DMS 273 (cell line): ENCODE data around the gene ORC3.
"Not testable (repeated sequence)": the region's sequence is repeated elsewhere in the genome, so short reads cannot be mapped to it uniquely, and the experiment has no call there.

Source experiments
- DNase-seq: peaks from one replicate; lab custom pipeline; 2025; ENCODE audit not compliant: unreplicated experiment; lab: John Stamatoyannopoulos, UW

ORC3 gene

DNA sequence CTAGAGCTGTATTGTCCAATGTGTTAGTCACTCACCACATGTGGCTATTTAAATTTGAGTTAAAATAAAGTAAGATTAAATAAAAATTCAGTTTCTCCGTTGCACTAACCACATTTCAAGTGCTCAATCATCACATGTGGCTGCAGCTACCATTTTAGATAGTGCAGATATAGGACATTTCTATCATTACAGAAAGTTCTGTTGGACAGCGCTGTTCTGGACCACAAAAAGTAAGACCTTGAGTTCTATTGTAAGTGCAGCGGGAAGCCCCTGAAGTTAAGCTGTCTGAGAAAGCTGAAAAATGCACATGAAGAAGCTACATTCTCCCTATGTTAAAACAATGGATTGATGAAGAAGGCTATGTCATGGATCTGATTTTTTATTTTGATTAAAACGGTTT lies 1.1 kb downstream of the ORC3 start:
- DNase-seq: no peak

DNA sequence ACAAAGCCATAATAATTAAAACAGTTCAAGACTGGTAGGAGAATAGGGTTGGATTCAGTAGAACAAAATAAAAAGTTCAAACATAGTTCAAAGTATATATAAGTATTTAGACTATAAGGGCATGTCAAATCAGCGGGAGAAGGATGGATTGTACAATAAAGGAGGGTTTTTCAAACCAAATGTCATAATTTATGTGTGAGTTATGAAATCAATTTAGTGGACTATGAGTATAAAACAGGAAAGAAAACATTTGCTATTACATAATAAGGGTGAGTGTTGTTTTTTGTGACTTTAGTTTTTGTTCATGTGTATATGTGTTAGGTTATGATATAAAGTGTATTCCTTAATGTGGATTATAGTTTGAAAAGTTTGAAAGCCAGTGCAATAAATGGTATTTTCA lies 10.6 kb downstream of the ORC3 start:
- DNase-seq: no peak

DNA sequence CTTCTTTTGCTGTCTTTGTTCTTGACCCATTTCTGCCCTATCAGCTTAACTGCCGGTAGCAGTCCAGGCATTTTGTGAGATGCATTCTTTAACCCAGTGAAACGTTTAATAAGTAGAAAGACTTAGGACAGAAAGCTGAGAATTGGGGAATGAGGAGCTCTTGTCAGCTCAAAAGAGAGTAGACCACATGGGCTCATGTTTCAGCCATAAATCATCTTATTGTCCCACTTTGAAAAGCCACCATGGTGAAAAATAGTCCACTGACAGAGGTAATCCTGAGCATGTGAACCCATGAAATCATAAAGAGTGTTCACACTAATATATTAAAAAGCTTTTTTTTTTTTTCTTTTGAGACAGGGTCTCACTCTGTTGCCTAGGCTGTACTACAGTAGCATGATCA lies 16.3 kb downstream of the ORC3 start:
- DNase-seq: no peak

DNA sequence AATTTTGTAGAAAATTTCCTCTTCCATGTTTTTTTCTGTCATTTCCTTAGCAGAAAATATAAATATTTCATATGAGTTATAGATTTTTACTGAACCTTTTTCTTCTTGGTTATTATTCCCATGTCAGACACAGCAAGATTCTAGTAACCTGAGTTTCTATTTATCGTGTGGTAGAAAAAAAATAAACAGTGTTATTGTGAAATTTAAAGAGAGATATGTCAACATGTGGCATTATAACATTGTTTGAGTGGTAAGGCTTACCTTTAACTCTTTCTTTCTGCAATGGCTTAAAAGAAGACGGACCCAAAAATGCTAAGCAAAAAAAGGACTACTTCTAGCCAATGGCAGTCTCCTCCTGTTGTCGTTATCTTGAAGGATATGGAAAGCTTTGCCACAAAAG lies 18.9 kb downstream of the ORC3 start:
- no peak for DNase-seq

DNA sequence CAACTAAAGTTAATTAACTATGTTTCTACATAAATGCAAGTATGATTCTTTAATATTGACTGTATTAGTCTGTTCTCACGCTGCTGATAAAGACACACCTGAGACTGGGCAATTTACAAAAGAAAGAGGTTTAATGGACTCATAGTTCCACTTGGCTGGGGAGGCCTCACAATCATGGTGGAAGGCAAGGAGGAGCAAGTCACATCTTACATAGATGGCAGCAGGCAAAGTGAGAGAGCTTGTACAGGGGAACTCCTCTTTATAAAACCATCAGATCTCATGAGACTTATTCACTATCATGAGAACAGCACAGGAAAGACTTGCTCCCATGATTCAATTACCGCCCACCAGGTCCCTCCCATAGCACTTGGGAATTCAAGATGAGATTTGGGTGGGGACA lies 23.1 kb downstream of the ORC3 start:
- not testable (repeated sequence) for DNase-seq

DNA sequence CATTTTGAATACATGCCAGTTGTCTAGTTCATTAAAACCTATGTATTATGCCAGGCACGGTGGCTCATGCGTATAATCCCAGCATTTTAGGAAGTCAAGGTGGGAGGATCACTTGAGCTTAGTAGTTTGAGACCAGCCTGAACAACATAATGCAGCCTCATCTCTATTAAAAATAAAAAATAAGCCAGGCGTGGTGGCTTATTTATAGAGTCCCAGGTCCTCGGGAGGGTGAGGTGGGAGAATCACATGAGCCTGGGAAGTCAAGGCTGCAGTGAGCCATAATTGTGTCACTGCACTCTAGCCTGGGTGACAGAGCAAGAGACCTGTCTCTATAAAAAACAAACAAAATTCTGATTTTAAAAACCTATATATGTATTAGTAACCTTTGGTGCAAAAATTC lies 27.5 kb downstream of the ORC3 start:
- no peak for DNase-seq

DNA sequence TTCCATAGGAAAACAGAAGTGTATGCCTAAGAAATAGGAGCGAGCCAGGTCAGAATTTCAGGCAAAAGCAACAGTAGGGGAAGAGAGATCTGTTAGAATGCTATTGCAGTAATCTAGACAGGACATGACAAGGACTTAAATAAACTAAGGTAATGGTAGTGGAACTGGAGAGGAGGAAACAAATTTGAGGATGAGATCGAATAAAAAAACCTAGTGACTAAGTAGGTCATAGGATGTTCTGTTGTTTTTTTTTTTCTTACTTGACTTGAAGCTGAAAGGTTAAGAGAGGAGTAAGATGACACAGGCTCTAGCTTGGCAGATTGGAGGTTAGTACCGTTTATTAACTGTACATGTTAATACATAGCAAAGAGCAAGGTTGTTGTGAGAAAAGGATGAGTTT lies 28.6 kb downstream of the ORC3 start:
- no peak for DNase-seq

DNA sequence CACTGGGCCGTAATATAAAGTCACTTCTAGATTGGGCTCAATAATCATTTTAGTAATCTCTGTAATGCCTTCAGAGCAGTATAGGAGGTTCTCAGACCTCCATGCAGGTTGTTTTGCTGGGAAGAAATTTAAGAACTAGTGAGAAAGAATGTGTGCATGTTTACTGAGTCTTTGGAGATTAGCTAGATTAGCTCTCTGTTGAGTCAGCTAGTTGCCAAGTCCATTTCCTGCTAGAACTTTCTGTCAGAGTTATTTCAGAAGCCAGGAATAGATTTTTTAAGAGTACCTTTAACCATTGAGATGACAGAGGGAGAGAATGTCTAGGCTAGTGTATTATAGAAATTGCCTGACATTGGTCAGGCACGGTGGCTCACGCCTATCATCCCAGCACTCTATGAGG lies 33.3 kb downstream of the ORC3 start:
- no peak for DNase-seq

DNA sequence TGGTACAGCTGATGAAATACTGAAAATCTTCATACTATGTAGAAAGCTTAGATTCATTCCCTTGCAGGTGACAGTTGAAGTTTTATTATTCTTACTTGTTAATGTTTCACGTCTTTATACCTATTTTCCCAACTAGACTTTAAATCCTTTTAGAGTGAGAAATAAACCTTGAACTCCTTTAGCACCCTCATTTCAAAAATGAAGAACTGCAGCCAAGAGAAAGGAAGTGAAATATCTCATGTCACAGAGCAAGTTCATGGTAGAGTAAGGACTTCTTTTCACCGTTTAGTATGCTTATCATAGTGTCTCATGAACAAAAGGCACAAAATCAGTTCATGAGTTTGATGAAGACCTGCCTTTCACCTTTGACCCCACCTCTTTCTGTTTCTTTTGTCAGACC lies 38.5 kb downstream of the ORC3 start:
- DNase-seq: no peak

DNA sequence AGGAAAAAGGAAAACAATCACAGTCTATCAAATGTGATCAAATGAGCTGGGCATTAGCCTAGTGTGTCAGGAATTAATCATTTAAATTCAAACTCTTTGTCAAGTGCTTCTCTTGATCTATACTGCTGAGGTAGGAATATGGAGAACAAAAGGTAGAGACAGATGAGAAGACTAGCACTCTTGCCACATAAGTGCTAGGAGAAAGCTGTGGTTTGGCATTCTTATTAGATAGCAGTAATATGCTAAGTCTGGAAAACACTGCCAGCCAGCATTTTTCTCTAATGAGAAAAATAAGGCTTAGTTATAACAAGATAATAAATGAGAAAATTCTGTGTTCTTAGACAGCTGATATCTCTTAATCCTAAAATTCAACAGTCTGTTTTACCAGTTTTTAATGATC lies 38.9 kb downstream of the ORC3 start:
- no peak for DNase-seq

DNA sequence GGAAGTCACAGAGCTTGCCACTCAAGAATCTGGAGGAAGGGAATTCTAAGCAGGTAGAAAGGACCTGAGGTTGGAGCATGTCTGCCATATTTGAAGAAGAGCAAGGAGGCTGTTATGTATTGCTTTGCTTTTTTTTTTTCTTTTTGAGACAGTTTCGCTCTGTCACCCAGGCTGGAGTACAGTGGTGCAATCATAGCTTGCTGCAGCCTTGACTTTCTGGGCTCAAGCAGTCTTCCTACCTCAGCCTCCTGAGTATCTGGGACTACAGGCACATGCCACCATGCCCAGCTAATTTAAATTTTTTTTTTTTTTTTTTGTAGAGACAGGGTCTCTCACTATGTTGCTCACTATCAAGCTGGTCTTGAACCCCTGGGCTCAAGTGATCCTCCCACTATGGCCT lies 40.8 kb downstream of the ORC3 start:
- DNase-seq: no peak

DNA sequence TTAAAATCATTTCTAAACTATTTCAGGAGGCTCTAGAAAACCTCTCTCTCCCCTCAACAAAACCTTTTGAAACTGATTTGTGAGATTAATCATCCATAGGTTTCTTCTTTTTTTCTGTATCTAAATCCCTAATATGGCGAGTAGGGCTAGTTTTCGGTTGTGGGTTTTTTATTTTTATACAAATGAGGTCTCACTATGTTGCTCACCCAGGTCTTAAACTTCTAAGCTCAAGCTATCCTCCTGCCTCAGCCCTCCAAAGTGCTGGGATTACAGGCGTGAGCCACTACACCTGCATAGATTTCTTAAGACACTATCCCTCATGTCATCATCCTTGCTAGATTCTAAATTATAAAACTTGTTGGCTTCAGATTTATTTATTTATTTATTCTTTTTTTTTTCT lies 43.9 kb downstream of the ORC3 start:
- no peak for DNase-seq

DNA sequence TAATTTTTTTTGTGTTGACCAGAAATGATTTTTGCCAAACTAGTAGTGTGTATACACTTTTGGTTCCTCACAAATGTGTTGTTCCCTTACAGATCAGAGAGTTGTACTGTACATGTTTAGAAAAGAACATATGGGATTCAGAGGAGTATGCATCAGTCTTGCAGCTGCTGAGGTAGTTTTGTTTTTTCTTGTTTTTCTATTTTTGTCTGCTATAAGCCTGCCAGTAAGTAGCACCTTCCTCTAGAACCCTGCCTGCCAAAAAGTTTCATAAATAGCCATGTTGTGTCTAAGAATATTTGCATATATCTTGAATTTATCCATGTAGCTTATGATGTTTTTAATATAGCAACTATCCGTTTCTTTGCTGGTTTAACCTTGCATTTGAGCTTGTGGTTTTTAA lies 46.4 kb downstream of the ORC3 start:
- no peak for DNase-seq

DNA sequence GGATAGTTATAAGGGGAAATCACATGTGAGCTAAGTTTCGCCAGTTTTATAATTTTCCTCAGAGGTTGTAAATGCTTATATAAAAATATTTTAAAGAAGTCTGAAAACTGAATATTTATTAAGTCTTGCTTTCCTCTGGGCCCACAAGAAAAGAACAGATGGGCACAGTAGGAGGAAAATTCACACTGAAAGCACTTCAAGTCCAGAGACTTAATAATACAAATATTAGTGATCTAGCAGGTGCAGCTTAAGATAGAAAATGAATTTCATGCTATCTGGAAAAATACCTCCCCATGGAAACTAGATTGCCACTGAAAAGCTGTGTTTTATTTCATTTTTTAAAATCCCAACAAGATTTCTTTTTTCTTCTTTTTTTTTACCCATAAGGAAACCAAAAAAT lies 47.2 kb downstream of the ORC3 start:
- DNase-seq: no peak

DNA sequence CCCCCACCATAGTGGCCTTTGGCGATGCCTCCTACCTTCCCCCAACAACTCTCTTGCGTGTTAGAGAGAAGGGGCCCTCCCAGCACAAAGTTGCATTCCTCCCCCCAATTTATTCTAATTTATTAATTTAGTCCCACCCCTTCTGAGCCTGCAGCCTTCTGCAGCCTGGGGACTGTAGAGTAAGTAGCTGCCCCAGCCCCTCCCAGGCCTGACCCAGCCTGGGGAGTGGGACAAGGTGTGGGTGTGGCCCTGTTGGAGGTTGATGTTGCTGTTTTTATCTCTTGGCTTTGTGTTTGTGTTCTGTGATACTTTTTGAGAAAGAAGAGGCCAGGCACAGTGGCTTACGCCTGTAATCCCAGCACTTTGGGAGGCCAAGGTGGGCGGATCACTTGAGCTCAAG lies 49.4 kb downstream of the ORC3 start:
- DNase-seq: no peak

DNA sequence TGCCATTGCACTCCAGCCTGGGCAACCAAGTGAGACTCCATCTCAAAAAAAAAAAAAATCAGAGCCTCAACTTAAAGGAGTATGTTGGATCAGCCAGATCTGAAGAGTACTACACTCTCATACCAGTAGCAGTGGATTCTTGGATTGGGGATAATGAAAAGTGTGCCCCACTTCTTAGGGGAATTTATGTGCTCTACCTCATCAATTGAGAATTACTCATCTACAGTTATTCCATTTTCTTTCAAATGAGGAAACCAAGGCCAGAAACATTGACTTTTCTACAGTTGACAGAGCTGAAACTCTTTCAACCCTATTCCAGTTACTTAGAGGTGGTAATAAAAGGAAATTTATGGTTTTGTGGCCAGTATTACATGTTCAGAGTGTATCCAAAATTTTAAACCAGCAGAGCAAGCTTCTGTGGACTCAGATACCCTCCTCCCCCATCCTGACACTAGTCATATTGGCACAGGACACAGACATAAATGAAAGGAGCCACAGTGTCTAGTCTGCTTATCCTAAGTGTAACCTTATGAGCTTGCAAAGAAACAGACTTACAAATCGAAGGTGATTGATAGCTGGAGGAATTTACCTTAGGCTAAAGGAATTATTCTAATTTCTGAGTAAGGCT lies 51.2 kb downstream of the ORC3 start:
- no peak for DNase-seq

DNA sequence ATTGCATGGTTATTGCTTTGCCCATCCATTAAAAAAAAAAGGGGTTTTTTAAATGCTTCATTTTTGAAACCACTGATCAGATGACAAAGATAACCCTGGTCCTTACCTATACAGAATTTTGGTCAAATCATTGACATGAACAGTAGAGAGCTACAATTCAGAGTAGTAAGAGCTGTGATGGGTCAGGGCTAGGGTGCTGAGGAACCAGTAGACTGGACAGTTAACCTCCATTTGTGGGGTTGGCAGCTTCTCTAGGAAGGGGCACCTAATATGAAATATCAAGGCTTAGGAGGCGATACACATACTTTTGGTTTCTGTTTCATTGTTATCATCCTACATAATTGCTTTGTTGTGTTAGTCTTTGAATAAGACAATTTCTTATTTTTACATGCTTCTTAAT lies 55.1 kb downstream of the ORC3 start:
- DNase-seq: no peak

DNA sequence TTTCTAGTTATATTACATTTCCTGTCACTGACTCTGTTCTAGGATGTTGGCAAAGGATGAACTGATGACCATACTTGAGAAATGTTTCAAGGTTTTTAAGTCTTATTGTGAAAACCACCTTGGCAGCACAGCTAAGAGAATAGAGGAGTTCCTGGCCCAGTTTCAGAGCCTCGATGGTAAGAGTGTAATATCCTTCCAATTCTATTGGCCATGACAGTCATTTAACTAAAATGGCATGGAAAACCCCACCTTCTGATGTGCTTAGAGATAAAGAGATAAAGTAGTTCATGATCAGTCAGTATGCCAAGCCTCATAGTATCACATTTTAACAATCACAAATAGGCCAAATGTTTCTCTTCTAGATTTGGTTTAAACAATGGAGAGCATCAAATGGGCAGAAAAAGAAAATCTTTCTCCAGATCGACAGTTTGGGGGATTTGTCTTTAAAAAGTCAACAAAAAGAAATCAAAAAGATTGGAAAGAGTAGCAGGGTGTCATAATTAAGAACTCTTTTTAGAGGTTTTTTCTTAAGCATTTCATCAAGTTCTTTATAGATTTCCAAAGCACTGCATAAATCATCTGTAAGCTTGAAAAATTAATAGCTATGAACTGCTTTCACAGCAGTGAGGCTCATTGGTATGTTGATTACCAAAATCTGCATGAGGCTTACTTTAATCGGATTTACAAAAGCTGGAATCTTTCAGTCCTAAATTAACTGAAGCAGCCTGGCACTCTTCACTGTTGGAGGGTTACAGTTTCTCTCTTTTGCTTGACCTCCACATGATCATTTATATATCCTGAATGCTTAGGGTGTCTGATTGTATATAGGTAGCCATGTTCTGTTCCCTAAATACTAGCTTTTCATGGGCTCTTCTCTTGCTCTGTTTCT lies 63.4 kb downstream of the ORC3 start:
- DNase-seq: no peak

DNA sequence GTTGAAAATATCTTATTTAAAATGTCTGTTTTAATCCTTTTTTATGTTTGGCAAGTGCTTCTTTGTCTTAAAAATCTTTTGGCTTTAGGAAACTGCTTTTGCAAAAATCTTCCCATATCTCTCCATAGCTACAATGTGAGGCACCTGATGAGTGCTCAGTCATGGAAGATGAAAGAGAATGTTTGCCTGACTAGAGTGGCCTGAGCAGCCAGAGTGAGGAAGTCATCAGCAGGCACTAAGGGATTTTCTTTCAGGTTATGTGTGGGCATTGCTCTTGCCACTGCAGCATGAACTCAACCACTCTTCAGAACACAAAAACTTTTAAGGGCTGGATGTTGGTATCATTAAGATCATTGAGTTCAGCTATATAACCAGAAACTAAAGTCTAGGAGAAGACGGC lies 64.2 kb downstream of the ORC3 start:
- DNase-seq: no peak

DNA sequence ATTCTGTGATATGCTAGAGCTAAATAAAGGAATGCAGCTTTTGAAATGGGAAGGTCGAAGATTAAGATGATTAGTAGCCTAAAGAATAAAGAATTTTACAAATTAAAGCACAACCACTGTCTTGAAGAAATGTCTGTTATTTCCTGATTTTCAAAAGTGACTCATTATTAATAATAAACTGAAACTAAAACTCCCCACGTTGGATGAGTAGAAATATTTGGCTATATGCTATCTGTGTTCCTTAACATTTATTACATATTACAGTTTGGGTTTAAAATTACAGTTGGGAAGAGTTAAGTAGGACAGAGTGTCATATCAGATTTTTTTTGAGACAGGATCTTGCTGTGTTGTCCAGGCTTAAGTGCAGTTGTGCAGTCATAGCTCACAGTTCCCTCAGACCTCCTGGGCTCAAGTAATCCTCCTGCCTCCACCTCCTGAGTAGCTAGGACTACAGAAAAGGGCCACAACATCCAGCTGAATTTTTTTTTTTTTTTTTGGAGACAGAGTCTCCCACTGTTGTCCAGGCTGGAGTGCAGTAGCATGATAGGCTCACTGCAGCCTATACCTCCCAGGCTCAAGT lies 65.0 kb downstream of the ORC3 start:
- DNase-seq: no peak

DNA sequence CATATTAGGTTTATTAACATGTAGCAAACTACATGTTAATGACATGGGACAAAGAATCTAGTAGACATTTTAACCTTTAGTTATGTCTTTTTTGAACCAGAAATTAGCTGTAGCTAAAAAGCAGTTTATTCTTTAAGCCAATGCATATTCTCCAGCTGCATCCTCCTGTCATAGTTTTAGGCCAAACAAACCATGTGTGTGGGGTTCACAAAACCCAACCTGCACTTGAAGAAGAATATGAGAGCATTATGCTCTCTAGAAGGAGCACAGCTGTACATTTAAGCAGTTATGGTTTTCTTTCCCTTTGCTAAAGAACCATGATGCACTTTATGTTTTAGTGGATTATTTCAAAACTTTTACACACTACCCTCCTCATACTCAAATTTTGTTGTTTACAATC lies 65.9 kb downstream of the ORC3 start:
- DNase-seq: no peak

DNA sequence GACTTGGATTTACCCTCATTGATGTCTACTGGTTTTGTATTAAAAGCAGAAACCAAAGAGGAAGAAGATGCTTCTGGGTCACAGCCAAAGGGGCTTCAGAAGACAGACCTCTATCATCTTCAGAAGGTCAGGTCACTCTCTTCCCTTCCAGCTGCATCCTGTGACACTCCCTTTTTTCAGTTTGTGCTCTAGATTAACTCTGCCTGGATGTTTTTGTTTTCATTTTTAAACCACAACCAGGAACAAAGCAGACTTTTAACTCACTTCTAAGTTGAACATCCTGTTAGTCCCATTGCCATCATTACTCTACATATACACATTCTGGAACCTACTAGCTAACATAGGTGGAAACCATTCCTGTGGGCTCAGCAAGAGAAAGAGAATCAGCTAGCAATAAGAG lies 66.9 kb downstream of the ORC3 start:
- DNase-seq: no peak

DNA sequence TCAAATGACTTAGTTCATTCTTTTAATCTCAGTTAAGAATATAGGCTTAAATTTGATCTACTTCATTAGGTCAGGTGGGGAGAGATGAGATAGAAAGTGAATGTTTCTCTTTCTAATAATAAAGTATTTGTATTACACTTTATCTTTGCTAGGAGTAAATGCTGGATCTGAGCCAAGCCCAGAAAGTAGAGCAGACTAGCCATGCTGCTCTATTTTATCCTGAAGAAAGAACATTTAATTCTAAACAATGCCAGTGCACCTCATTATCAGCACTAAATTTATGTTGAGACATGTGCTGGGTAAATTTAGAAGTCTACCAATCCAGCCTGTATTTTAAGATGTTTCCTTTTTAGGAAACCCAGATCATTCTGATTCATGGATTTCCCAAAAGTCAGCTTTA lies 68.6 kb downstream of the ORC3 start:
- DNase-seq: no peak
